Body of pancreas (tissue), 4 donors: ENCODE results near the gene NKAIN2. TPM values are rescaled to one million over a fixed set of nuclear protein-coding genes. Genes with fewer than 3 reads are reported as not detected.

Experiments
- ATAC-seq: fragments of 150-250 bp; one replicate; pipeline ENCODE4 v1.9.1; 2016
- DNase-seq, 4 donors: peaks; one replicate each; pipeline ENCODE4 v3.0.0-alpha.2; 2019
- H3K27ac ChIP-seq, 4 donors: fragments of 200-600 bp; sonication (generic); 1 replicate in 3 of 4; 2 replicates in 1 of 4; pipeline versions ENCODE4 v1.5.1 to v1.6.1; 2016 to 2019; ENCODE audit warnings: mild to moderate bottlenecking in 1 of 4, mixed read lengths in 1 of 4, moderate library complexity in 1 of 4
- H3K27me3 ChIP-seq, 2 donors: fragments of 200-600 bp; sonication (generic); one replicate each; pipeline ENCODE4 v1.6.0; 2016; ENCODE audit warnings: mild to moderate bottlenecking in 1 of 2
- H3K36me3 ChIP-seq, 2 donors: fragments of 200-600 bp; sonication (generic); replicated peaks in 1 of 2; 2 replicates each; pipeline ENCODE4 v1.5.1; 2016; ENCODE audit warnings: low read depth in 2 of 2; ENCODE audit not compliant: insufficient read depth in 1 of 2
- H3K4me1 ChIP-seq: fragments of 200-600 bp; sonication (generic); one replicate; pipeline ENCODE4 v1.6.0; 2016
- H3K4me3 ChIP-seq, 2 donors: fragments of 200-600 bp; sonication (generic); 1 replicate in 1 of 2; 2 replicates in 1 of 2; pipeline ENCODE4 v1.5.1; 2016 to 2019
- H3K9me3 ChIP-seq, 3 donors: fragments of 200-600 bp; sonication (generic); 1 replicate in 2 of 3; 2 replicates in 1 of 3; pipeline ENCODE4 v1.5.1; 2016
- CTCF ChIP-seq, 7 experiments: fragments of 450-650 bp in 4 of 7; fragments of 200-600 bp in 3 of 7; sonication (generic) in 3 of 7; IDR thresholded peaks; one replicate each; pipeline ENCODE4 v1.5.1; 2016 to 2019; ENCODE audit warnings: antibody characterized with exemption in 7 of 7
- POLR2A ChIP-seq, 3 donors: fragments of 450-650 bp; IDR thresholded peaks; one replicate each; pipeline ENCODE4 v1.6.1; 2016; ENCODE audit warnings: antibody characterized with exemption in 3 of 3, mild to moderate bottlenecking in 2 of 3
- WGBS, 2 donors: methylation state at CpG; one replicate each; pipeline ENCODE4 v1.1.5; 2017; 5-methylcytosine and 5-hydroxymethylcytosine counted together
- intact Hi-C: fragments of 100-400 bp; cut with DNase I; formaldehyde crosslinking; loops from one replicate; pipeline ENCODE4 v1.15.1; 2023
- total RNA-seq, 2 donors: library from RNA; depleted of rRNA; stranded (reverse); fragments of >200 nt; gene quantifications; one replicate each; pipeline ENCODE4 v1.1.0, GENCODE V29; 2016

Gene NKAIN2
- total RNA-seq, 2 donors from 2014 or later = not detected

DNA sequence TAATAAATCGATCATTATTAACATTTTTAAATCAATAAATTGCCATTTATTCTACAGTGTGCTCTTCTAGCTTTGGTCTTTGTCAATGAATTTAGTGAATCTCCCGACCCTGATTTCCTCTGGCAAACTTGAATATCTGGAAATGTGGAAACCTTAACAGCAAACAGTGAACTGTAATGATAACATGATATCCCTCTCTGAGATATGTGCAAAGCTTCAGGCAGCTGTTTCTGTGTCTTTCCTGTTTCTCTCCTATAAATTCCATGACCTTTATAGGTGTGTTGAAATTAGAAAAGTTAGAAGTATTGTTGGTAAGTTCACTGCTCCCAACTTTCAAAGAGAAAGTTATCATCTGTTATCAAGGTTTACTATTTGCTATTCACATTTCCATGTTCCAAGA, 939.8 kb downstream of the NKAIN2 start:
- ATAC-seq (no peak), DNase-seq (no peak)
- 47 to 52% methylated on average over 2 of the region's 2 CpGs for WGBS, 2 donors
- no peaks in the 10 kb centered on the region for H3K9me3 ChIP-seq
- no peak overlapping the region for H3K4me3 ChIP-seq
- no peaks in the 10 kb centered on the region for H3K4me1 ChIP-seq
- TF ChIP-seq CTCF (IDR thresholded peaks at IDR 0.05) = no peak
- intact Hi-C loops = no loop called here
- no peak overlapping the region for H3K27ac ChIP-seq
- H3K27me3 ChIP-seq = no peaks in the 10 kb centered on the region
- no peaks in the 10 kb centered on the region for H3K36me3 ChIP-seq

- H3K4me1 ChIP-seq = no peaks in the 10 kb centered on the region
- H3K27ac ChIP-seq = no peak overlapping the region
- H3K27me3 ChIP-seq = no peaks in the 10 kb centered on the region
- H3K36me3 ChIP-seq = no peaks in the 10 kb centered on the region
- TF ChIP-seq POLR2A (IDR thresholded peaks at IDR 0.05) (no peak), CTCF (IDR thresholded peaks at IDR 0.05) (no peak)
- no peaks in the 10 kb centered on the region for H3K9me3 ChIP-seq
- no peak for DNase-seq
- intact Hi-C loops = no loop called here
- no peak overlapping the region for H3K4me3 ChIP-seq
- no peak for ATAC-seq
- 50% methylated on average over 2 of the region's 2 CpGs for WGBS, 2 donors
These were observed 943.7 kb downstream of the NKAIN2 start for GRCh38 chr6:124747349-124747748.

GRCh38 chr6:124748778-124749177, 945.1 kb downstream of the NKAIN2 start:
- no peaks in the 10 kb centered on the region for H3K4me1 ChIP-seq
- H3K36me3 ChIP-seq = no peaks in the 10 kb centered on the region
- no peak overlapping the region for H3K4me3 ChIP-seq
- DNase-seq = no peak
- intact Hi-C loops = no loop called here
- 25 to 28% methylated on average over 2 of the region's 2 CpGs for WGBS, 2 donors
- H3K27me3 ChIP-seq = no peaks in the 10 kb centered on the region
- H3K27ac ChIP-seq = no peak overlapping the region
- TF ChIP-seq CTCF (IDR thresholded peaks at IDR 0.05) = no peak
- no peak for TF ChIP-seq POLR2A (IDR thresholded peaks at IDR 0.05)
- no peak for ATAC-seq
- no peaks in the 10 kb centered on the region for H3K9me3 ChIP-seq

- no peaks in the 10 kb centered on the region for H3K4me1 ChIP-seq
- H3K27me3 ChIP-seq = no peaks in the 10 kb centered on the region
- TF ChIP-seq POLR2A (IDR thresholded peaks at IDR 0.05) (no peak), CTCF (IDR thresholded peaks at IDR 0.05) (no peak)
- no peak overlapping the region for H3K4me3 ChIP-seq
- intact Hi-C loops = no loop called here
- H3K27ac ChIP-seq = no peak overlapping the region
- no peaks in the 10 kb centered on the region for H3K9me3 ChIP-seq
- ATAC-seq = no peak
- WGBS, 2 donors = 53 to 75% methylated on average over 1 of the region's 1 CpG
- DNase-seq = no peak
- no peaks in the 10 kb centered on the region for H3K36me3 ChIP-seq
These were observed 949.3 kb downstream of the NKAIN2 start for GRCh38 chr6:124753001-124753400.

DNA sequence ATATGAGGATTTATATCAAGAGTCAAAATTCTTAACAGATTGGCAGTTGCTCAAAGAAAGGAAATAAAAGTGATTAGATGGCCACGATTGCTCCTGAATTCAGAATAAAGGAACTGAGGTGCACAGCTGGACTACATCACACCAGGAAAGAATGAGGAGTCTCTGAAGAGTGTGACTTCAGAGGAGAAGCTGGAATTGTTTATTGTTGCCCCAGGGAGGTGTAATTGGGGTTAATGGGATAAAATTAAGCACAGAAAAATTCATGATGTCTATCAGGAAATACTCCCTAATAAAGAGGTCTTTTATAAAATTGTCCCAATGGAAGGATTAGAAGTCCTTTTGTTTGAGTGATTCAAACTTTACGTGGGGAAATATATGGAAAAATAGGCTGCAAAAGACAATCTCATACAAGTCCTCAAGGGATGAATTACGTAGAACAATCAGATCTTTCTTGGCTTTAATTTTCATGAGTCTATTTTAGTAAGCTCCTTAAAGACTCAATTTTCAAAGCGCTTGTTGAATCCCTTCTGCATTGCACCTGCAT, 950.0 kb downstream of the NKAIN2 start:
- Histone ChIP-seq H3K4me1 (no peaks in the 10 kb centered on the region), H3K9me3 (no peaks in the 10 kb centered on the region), H3K27ac (no peak overlapping the region), H3K4me3 (no peak overlapping the region), H3K27me3 (no peaks in the 10 kb centered on the region), H3K36me3 (no peaks in the 10 kb centered on the region)
- WGBS, 2 donors = 58 to 63% methylated on average over 4 of the region's 4 CpGs
- ATAC-seq (no peak), DNase-seq (no peak)
- intact Hi-C loops = no loop called here
- TF ChIP-seq CTCF (IDR thresholded peaks at IDR 0.05) = no peak
- TF ChIP-seq POLR2A (IDR thresholded peaks at IDR 0.05) = no peak
